Fibroblast of the aortic adventitia (primary cell): Measurements from ENCODE around the gene IRAK2. TPM values are rescaled to one million over a fixed set of nuclear protein-coding genes. Genes with fewer than 3 reads are reported as not detected.

Experiments used
- DNase-seq: peaks from one replicate; pipeline ENCODE4 v3.0.0-alpha.2; 2010; ENCODE audit warnings: low read depth
- H3K4me3 ChIP-seq: 2 replicates; pipeline ENCODE4 v1.5.1; 2011; ENCODE audit warnings: low read depth, mild to moderate bottlenecking, control low read depth, low read length, moderate library complexity
- total RNA-seq: library from RNA; depleted of rRNA; stranded (reverse); fragments of >200 nt; gene quantifications from 2 replicates; pipeline ENCODE4 v1.2.3, GENCODE V29; 2012; ENCODE audit warnings: low replicate concordance
- TF ChIP-seq, protein P1 (sequence below): IDR thresholded peaks from 2 replicates; pipeline ENCODE4 v1.5.1; 2011; ENCODE audit warnings: mild to moderate bottlenecking, low read length, control low read depth, inconsistent platforms; ENCODE audit not compliant: insufficient read depth

Gene IRAK2
- total RNA-seq, 1 donor: 9.1 TPM

DNA sequence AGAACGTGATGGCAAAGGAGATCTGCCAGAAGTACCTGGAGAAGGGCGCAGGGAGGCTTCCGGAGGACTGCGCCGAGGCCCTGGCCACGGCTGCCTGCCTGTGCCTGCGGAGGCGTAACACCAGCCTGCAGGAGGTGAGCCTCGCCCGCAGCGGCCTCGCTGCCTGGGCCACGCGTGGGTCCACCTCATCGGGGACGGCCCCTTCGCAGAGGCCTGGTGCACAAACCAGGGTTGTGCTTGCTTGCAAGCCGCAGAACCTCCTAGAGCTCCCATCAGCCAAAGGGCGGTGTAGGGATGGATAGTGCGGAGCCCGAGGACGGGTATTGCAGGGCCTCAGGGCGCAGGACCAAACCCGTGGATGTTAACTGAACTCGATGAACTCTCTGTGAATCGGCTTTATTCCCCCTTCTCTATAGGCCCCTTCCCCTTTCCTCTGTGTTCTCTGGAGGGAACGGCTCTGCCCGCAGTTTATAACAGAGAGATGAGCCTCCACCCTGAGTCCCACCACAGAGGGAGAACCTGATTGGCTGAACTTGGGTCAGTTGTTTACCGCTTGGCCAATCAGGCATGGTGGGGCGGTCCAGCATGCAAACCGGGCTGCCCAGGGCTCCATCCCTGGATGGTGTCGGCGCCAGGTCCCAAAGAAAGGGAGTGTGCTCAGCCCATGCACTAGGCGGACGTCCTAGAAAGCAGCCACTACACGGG is 70.0 kb downstream of the IRAK2 start:
- no peak overlapping the region for H3K4me3 ChIP-seq
- no peak for DNase-seq
- TF ChIP-seq, protein P1, sequence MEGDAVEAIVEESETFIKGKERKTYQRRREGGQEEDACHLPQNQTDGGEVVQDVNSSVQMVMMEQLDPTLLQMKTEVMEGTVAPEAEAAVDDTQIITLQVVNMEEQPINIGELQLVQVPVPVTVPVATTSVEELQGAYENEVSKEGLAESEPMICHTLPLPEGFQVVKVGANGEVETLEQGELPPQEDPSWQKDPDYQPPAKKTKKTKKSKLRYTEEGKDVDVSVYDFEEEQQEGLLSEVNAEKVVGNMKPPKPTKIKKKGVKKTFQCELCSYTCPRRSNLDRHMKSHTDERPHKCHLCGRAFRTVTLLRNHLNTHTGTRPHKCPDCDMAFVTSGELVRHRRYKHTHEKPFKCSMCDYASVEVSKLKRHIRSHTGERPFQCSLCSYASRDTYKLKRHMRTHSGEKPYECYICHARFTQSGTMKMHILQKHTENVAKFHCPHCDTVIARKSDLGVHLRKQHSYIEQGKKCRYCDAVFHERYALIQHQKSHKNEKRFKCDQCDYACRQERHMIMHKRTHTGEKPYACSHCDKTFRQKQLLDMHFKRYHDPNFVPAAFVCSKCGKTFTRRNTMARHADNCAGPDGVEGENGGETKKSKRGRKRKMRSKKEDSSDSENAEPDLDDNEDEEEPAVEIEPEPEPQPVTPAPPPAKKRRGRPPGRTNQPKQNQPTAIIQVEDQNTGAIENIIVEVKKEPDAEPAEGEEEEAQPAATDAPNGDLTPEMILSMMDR: no peak

DNA sequence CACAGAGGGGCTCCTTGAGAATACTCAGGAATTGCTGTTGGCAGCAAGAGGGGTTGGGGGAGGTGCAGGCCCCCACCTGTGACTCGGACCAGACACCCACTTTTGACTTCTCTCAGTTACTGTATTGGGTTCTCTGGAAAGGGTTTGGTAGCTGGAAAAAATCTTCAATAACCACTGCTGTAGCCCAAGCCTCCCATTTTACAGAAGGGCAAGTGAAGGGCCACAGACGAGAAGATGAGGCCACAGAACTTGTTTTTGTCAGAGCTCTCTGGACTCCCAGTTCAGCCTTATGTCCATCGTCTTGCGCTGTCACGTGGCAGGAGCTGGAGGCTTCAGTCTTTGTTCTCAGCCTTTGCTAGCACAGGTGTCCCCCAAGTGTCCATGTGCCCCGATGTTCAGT is 70.8 kb downstream of the IRAK2 start:
- no peak overlapping the region for H3K4me3 ChIP-seq
- DNase-seq: no peak
- TF ChIP-seq, protein P1: no peak

DNA sequence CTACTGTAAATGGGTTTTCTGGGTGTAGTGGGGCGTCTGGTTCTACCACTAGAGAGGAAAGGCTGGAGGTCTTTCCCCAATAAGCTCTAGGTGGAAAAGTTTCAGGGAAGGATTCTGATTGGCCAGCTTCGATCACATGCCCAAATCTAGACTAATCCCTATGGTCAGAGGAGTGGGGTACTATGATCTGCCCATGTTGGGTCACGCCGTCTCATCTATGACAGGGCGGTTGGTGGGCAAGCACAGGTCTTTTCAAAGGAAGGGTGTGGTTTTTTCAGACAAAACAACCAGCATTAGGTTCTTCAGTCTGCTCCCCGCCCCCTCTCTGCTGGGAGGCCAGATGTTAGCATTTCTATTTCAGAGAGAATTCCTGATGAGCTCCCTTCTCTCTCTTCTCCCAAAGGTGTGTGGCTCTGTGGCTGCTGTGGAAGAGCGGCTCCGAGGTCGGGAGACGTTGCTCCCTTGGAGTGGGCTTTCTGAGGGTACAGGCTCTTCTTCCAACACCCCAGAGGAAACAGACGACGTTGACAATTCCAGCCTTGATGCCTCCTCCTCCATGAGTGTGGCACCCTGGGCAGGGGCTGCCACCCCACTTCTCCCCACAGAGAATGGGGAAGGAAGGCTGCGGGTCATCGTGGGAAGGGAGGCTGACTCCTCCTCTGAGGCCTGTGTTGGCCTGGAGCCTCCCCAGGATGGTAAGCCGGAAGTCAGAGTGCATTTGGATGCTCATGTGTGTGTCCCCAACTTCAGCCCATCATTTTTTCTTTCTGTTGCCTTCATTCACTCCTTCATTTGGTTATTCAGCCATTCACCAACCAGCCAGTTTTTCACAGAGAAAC is 73.8 kb downstream of the IRAK2 start:
- H3K4me3 ChIP-seq: no peak overlapping the region
- DNase-seq: no peak
- TF ChIP-seq, protein P1: no peak

DNA sequence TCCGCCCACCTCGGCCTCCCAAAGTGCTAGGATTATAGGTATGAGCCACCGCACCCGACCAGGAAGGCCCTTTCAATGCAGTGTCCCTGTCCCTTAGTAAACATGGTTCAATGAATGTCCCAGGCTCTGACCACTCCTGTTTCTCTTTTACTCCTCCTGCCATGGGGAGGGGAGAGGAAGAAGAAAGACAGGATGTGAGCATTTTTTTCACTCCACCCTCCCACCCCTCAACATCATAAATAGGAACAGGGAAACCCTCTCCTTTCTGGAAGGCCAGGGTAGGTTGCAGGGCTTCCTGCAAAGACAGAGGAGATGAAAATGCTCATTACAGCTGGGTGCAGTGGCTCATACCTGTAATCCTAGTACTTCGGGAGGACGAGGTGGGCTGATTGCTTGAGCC is 76.1 kb downstream of the IRAK2 start:
- DNase-seq: no peak
- no peak overlapping the region for H3K4me3 ChIP-seq
- TF ChIP-seq, protein P1: no peak

DNA sequence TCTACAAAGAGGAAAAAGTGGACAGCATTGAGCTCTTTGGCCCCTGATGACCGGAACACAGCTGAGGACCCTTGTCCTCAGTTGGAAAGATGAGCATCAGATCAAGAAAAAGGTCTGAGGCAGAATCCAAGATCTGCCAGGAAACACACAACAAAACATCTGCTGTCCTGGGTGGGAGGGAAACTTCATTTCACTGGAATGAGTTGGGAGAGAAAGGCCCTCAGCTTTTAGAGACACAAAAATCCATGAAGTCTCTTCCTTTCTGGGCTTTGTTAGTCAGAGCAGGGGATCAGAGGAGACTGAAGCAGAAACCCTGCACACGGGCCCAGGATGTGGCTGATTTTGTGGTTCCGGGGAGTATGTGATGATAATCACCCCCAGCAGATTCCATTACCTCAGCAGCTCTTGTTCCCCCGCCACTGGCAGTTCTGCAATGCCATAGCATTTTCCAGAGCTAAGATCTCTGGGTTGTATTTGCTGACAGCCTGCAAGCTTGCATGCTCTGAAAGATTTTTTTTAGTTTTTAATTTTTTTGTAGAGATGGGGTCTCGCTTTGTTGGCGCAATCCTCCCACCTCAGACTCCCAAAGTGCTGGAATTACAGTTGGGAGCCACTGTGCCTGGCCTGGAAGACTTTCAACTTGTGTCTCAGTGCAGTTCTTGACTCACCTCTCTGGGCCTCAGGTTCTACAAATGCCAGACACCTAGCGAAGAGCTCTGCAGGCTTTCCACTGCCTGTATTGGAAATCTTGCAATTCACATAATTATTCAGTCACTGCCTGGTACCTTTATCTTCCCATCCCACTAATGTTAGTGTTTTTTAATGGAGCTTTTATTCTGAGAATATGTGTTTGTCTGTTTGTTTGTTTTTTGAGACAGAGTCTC is 77.7 kb downstream of the IRAK2 start:
- no peak overlapping the region for H3K4me3 ChIP-seq
- TF ChIP-seq, protein P1: no peak
- no peak for DNase-seq

DNA sequence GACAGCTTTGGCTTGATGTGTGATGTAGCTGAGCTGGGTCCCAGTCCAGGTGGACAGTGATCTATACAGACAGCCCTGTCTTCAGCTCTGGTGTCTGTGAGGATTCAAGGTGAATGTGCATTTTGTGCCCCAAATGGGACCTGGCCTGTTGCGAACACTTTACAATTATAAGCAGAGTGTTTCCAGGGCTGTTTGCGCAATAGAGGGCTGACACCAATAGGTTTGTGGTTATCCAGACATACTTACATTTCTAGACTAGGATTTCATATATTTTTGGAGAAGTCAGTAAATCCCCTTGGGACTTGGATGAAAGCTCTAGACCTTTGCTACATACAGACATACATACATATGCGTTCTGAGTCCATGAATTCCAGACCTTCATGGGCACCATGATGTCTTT is 79.3 kb downstream of the IRAK2 start:
- DNase-seq: no peak
- TF ChIP-seq, protein P1: no peak
- no peak overlapping the region for H3K4me3 ChIP-seq
